K562 (cell line): ENCODE results near the gene SGSM2. TPM values are rescaled to one million over a fixed set of nuclear protein-coding genes. Genes with fewer than 3 reads are reported as not detected.

Experiments used
- ATAC-seq: fragments of 200-7000 bp; cut with Tn5 transposase; 3 replicates; pipeline ENCODE4 v1.9.1; 2020; ENCODE audit warnings: moderate library complexity
- BruUV-seq: library from RNA; stranded (reverse); fragments of 400-500 nt; replicated peaks from 2 replicates; lab custom pipeline; 2021; lab: Mats Ljungman, UMichigan
- CTCF ChIA-PET: fragments of 300-600 bp; formaldehyde crosslinking; extraction: SDS; loops from one replicate; lab custom pipeline; 2021; ENCODE audit warnings: low intra/inter-chr PET ratio; lab: Yijun Ruan, JAX
- POLR2A ChIA-PET: fragments of 300-600, 350-650 bp; sonication (Branson Sonifier 250); formaldehyde crosslinking; extraction: SDS; loops from one replicate; lab custom pipeline; 2021; ENCODE audit warnings: antibody characterized with exemption, inconsistent platforms; lab: Yijun Ruan, JAX
- DNase-seq, 4 experiments: peaks; one replicate each; pipeline versions ENCODE4 v3.0.0 to v3.0.0-alpha.2; 2011 to 2018; ENCODE audit warnings: low spot score in 3 of 4, mixed read lengths in 3 of 4; ENCODE audit errors: extremely low read depth in 1 of 4
- FAIRE-seq: peaks from 2 replicates; lab custom pipeline; 2011; peaks lifted over from hg19 to GRCh38; lab: Jason Lieb, UNC
- H2AFZ ChIP-seq: 2 replicates; pipeline ENCODE4 v1.6.0; 2011; ENCODE audit warnings: low read depth, low read length, control low read depth, inconsistent platforms
- H3K27ac ChIP-seq: fragments of 200-600 bp; 3 replicates; pipeline ENCODE4 v1.8.0; 2011; ENCODE audit warnings: low read depth, mild to moderate bottlenecking, control low read depth, inconsistent platforms, low read length, moderate library complexity, mixed read lengths; ENCODE audit errors: extremely low read depth
- H3K27me3 ChIP-seq, 2 experiments: fragments of 300-600 bp in 1 of 2; 2 replicates in 1 of 2; 3 replicates in 1 of 2; pipeline versions ENCODE4 v1.6.0 to v1.8.0; 2011; ENCODE audit warnings: inconsistent platforms in 2 of 2, low read length in 2 of 2, mild to moderate bottlenecking in 1 of 2, mixed read lengths in 1 of 2, moderate library complexity in 1 of 2; ENCODE audit not compliant: control insufficient read depth in 2 of 2, insufficient read depth in 2 of 2
- H3K36me3 ChIP-seq: fragments of 300-600 bp; 3 replicates; pipeline ENCODE4 v1.8.0; 2011; ENCODE audit warnings: mild to moderate bottlenecking, low read length, inconsistent platforms; ENCODE audit not compliant: control insufficient read depth, insufficient read depth
- H3K4me1 ChIP-seq, 2 experiments: fragments of 200-600 bp in 1 of 2; replicated peaks in 1 of 2; 2 replicates in 1 of 2; 3 replicates in 1 of 2; pipeline versions ENCODE4 v1.5.1 to v1.8.0; 2011; ENCODE audit warnings: inconsistent platforms in 2 of 2, low read length in 2 of 2, mild to moderate bottlenecking in 1 of 2, mixed read lengths in 1 of 2, moderate library complexity in 1 of 2; ENCODE audit not compliant: control insufficient read depth in 2 of 2, insufficient read depth in 2 of 2
- H3K4me2 ChIP-seq: 2 replicates; pipeline ENCODE4 v1.6.1; 2011; ENCODE audit warnings: low read length, control low read depth, inconsistent platforms, mixed read lengths; ENCODE audit not compliant: insufficient read depth
- H3K4me3 ChIP-seq: fragments of 200-600 bp; sonication (generic), shearing (Covaris generic); 2 replicates; pipeline ENCODE4 v1.5.1; 2016; ENCODE audit warnings: control low read depth, inconsistent platforms
- H3K79me2 ChIP-seq: fragments of 200-600 bp; 3 replicates; pipeline ENCODE4 v1.8.0; 2011; ENCODE audit warnings: low read length, inconsistent platforms; ENCODE audit not compliant: control insufficient read depth, insufficient read depth
- H3K9ac ChIP-seq, 2 experiments: 2 replicates each; pipeline versions ENCODE4 v1.6.0 to v1.6.1; 2011; ENCODE audit warnings: low read depth in 2 of 2, low read length in 2 of 2, control low read depth in 1 of 2, inconsistent platforms in 1 of 2, mild to moderate bottlenecking in 1 of 2, mixed read lengths in 1 of 2; ENCODE audit not compliant: insufficient read depth in 1 of 2
- H3K9me1 ChIP-seq: one replicate; pipeline ENCODE4 v1.6.0; 2011; ENCODE audit warnings: inconsistent platforms, mild to moderate bottlenecking, low read length, moderate library complexity; ENCODE audit not compliant: control insufficient read depth, insufficient read depth
- H3K9me3 ChIP-seq: replicated peaks from 2 replicates; pipeline ENCODE4 v1.5.1; 2011; ENCODE audit warnings: low read depth, low read length, inconsistent platforms; ENCODE audit not compliant: control insufficient read depth, insufficient read depth
- H4K20me1 ChIP-seq: replicated peaks from 2 replicates; pipeline ENCODE4 v1.6.1; 2011; ENCODE audit warnings: low read length, inconsistent platforms, mixed read lengths; ENCODE audit not compliant: control insufficient read depth, insufficient read depth
- FOXJ3 ChIP-seq: sonication (generic); formaldehyde crosslinking; IDR thresholded peaks from 2 replicates; pipeline ENCODE4 v1.4.0; 2020; ENCODE audit warnings: mild to moderate bottlenecking, missing genetic modification reagents
- NFE2 ChIP-seq: IDR thresholded peaks from 2 replicates; pipeline ENCODE4 v1.6.1; 2014; ENCODE audit warnings: antibody characterized with exemption, low read depth
- POLR2A ChIP-seq: fragments of 450-650 bp; conservative IDR thresholded peaks from 2 replicates; pipeline ENCODE4 v1.6.1; 2016
- RBFOX2 ChIP-seq: fragments of 200-400 bp; formaldehyde crosslinking; IDR thresholded peaks from 2 replicates; pipeline ENCODE4 v1.6.1; 2017; ENCODE audit warnings: low read depth, mild to moderate bottlenecking, low read length, moderate library complexity
- WGBS: fragments of 100-300 bp; shearing (Covaris generic); methylation state at CpG from one replicate; pipeline ENCODE4 v1.1.6; 2016; ENCODE audit warnings: low coverage, mixed read lengths; ENCODE audit not compliant: insufficient coverage; ENCODE audit errors: missing lambda C conversion rate; 5-methylcytosine and 5-hydroxymethylcytosine counted together
- in situ Hi-C: fragments of 300-500 bp; cut with MboI; formaldehyde crosslinking; loops from 4 replicates; pipeline ENCODE4 v1.15.0; 2018; ENCODE audit warnings: inconsistent platforms, mixed read lengths
- intact Hi-C: fragments of 100-400 bp; cut with micrococcal nuclease; formaldehyde crosslinking; loops from 2 replicates; pipeline ENCODE4 v1.14.2; 2022
- polyA plus RNA-seq, 8 experiments: library from polyadenylated mRNA; depleted of rRNA in 4 of 8; stranded (reverse) in 5 of 8; unstranded in 3 of 8; fragments of >200 nt; fragmentation: Nextera tagmentation in 2 of 8; fragmentation: Illumina TruSeq in 1 of 8; extraction: Ambion mirVana in 2 of 8; extraction: Trizol in 1 of 8; gene quantifications; 2 replicates each; pipeline versions ENCODE4 v1.2.1 to v1.2.3, GENCODE V29; 2011 to 2014; ENCODE audit warnings: inconsistent platforms in 1 of 8, missing spikeins in 1 of 8
- total RNA-seq, 7 experiments: library from RNA; depleted of rRNA in 6 of 7; stranded (reverse); fragments of >200 nt in 6 of 7; fragmentation: Illumina TruSeq in 2 of 7; extraction: Trizol in 2 of 7; gene quantifications; 2 replicates each; pipeline versions ENCODE4 v1.2.1 to v1.2.3, GENCODE V29; 2011 to 2021; ENCODE audit warnings: low replicate concordance in 1 of 7
- TF ChIP-seq, protein P1 (sequence below): fragments of 450-650 bp; IDR thresholded peaks from 2 replicates; pipeline ENCODE4 v1.7.0; 2016; ENCODE audit warnings: borderline replicate concordance
- TF ChIP-seq, protein P2 (sequence below): sonication (generic); formaldehyde crosslinking; IDR thresholded peaks from 2 replicates; pipeline ENCODE4 v1.8.1; 2023; ENCODE audit warnings: mild to moderate bottlenecking, missing genetic modification reagents, moderate library complexity

Gene SGSM2
- total and polyA plus RNA-seq, 9 of the 15 experiments (the other 6 are each of a cell fraction or from before 2014, with no cell fraction given), result 0.20 to 26.3 (median 14.8) TPM

DNA sequence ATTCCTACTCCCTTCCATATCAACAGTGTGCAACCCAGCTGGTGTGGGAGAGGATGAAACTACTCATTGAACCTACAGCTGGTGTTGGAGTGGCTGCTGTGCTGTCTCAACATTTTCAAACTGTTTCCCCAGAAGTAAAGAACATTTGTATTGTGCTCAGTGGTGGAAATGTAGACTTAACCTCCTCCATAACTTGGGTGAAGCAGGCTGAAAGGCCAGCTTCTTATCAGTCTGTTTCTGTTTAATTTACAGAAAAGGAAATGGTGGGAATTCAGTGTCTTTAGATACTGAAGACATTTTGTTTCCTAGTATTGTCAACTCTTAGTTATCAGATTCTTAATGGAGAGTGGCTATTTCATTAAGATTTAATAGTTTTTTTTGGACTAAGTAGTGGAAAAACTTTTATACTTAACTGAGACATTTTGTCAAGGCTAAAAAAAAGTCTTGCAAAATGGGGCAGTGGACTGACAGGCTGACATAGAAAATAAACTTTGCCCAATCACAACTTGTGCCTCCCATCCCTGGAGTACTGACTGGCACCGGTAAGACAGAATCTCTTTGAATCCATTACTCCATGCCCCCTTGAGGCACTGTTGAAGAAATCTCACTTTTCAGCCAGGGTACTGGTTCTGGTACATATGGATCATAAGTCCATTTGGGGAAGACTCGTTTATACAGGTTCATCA is 13.5 kb upstream of the SGSM2 start:
- no peak overlapping the region for H3K4me2 ChIP-seq
- CTCF ChIA-PET, result no interaction called here
- POLR2A ChIA-PET, result interaction anchor here (1.3 to 1.4 kb wide), 2 partner anchors 9 to 12 kb away, joined by 3 to 5 read pairs; partner anchors contain the start of gene TSR1
- 0 out of 2 replicates have a peak, but pooled peaks have one; percentile 21 for TF ChIP-seq POLR2A
- TF ChIP-seq, protein P1, sequence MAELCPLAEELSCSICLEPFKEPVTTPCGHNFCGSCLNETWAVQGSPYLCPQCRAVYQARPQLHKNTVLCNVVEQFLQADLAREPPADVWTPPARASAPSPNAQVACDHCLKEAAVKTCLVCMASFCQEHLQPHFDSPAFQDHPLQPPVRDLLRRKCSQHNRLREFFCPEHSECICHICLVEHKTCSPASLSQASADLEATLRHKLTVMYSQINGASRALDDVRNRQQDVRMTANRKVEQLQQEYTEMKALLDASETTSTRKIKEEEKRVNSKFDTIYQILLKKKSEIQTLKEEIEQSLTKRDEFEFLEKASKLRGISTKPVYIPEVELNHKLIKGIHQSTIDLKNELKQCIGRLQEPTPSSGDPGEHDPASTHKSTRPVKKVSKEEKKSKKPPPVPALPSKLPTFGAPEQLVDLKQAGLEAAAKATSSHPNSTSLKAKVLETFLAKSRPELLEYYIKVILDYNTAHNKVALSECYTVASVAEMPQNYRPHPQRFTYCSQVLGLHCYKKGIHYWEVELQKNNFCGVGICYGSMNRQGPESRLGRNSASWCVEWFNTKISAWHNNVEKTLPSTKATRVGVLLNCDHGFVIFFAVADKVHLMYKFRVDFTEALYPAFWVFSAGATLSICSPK, result no peak
- DNase-seq (no peak), FAIRE-seq (no peak), ATAC-seq (no peak)
- H2AFZ ChIP-seq, result no peak overlapping the region
- H3K27me3 ChIP-seq, result no peaks in the 10 kb centered on the region
- intact Hi-C loops (no loop called here), in situ Hi-C loops (no loop called here)
- no peaks in the 10 kb centered on the region for H3K4me1 ChIP-seq
- H3K9ac ChIP-seq, result no peak overlapping the region
- no peaks in the 10 kb centered on the region for H3K9me1 ChIP-seq
- BruUV-seq, result no TSS peak
- H3K36me3 ChIP-seq, result peaks cover 58% of the 10 kb centered on the region
- H4K20me1 ChIP-seq, result no peaks in the 10 kb centered on the region
- H3K4me3 ChIP-seq, result no peak overlapping the region
- H3K79me2 ChIP-seq, result peaks cover 4% of the 10 kb centered on the region; the same call in 1 of the 3 replicates
- no peaks in the 10 kb centered on the region for H3K9me3 ChIP-seq
- no peak overlapping the region for H3K27ac ChIP-seq
- 65% methylated on average over 2 of the region's 2 CpGs for WGBS

DNA sequence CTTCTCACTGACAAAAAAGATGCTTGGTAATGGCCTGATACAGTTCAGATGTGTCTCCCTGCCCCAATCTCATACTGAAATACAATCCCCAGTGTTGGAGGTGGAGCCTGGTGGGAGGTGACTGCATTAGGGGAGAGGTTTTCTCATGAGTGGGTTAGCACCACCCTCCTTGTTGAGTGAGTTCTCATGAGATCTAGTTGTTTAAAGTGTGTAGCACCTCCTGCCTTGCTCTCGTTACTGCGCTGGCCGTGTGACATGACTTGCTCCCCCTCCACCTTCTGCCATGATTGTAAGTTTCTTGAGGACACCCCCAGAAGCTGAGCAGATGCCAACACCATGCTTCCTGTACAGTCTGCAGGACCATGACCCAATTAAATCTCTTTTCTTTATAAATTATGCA is 6.0 kb upstream of the SGSM2 start:
- Histone ChIP-seq H3K9me1 (no peaks in the 10 kb centered on the region), H3K27me3 (no peaks in the 10 kb centered on the region), H2AFZ (no peak overlapping the region), H4K20me1 (no peaks in the 10 kb centered on the region), H3K4me2 (no peak overlapping the region), H3K27ac (no peak overlapping the region), H3K9me3 (no peaks in the 10 kb centered on the region; the same call in 1 of the 2 replicates), H3K4me1 (peaks cover under 1 to 14% of the 10 kb centered on the region in 2 experiments; a peak in 4 of 5 replicates), H3K36me3 (peaks cover 89% of the 10 kb centered on the region), H3K79me2 (peaks cover 68% of the 10 kb centered on the region), H3K4me3 (no peak overlapping the region), H3K9ac (no peak overlapping the region)
- ChIA-PET POLR2A (interaction anchor here (1.0 to 1.6 kb wide), 5 partner anchors 10 to 27 kb away, joined by 3 to 7 read pairs (median 6); partner anchors contain the start of genes SMG6 and SRR), CTCF (no interaction called here)
- 90% methylated on average over 3 of the region's 3 CpGs for WGBS
- no TSS peak for BruUV-seq
- FAIRE-seq, result no peak
- intact Hi-C loops (no loop called here), in situ Hi-C loops (no loop called here)
- ATAC-seq, result no peak
- no peak for DNase-seq
- TF ChIP-seq NFE2 (no peak), FOXJ3 (no peak), RBFOX2 (0 out of 2 replicates have a peak, but pooled peaks have one; percentile 15)
- TF ChIP-seq, protein P2, sequence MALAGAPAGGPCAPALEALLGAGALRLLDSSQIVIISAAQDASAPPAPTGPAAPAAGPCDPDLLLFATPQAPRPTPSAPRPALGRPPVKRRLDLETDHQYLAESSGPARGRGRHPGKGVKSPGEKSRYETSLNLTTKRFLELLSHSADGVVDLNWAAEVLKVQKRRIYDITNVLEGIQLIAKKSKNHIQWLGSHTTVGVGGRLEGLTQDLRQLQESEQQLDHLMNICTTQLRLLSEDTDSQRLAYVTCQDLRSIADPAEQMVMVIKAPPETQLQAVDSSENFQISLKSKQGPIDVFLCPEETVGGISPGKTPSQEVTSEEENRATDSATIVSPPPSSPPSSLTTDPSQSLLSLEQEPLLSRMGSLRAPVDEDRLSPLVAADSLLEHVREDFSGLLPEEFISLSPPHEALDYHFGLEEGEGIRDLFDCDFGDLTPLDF, result no peak
